ENCODE data around the gene SURF1.

Gene SURF1

DNA sequence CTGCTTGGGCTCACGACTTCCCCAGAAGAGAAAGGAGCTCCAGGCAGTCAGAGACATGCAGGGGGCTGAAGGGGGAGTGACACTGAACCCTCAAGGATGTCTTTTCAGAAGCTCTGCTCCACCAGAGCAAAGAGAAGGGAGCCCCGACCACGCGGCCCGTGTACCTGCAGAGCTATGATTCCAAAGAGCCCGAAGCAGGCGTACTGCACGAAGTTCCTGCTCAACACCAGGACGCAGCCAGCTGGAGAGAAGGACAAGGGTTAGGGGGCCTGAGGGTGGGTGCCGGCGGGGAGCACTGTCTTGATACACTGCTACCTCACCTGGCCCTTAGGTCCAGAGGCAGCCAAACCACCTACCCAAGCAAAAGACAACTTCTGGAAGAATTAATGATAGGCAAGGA, 10.1 kb upstream of the SURF1 start:
- DNase-seq (ENCODE audit: low spot score) (no peak), ATAC-seq (ENCODE audit: low read depth) (no peak)
- Histone ChIP-seq H3K4me3 (ENCODE audit: severe bottlenecking) (no peak overlapping the region), H3K27me3 (ENCODE audit: insufficient read depth, poor library complexity, severe bottlenecking) (no peaks in the 10 kb centered on the region), H3K9me3 (ENCODE audit: severe bottlenecking) (no peaks in the 10 kb centered on the region), H3K27ac (ENCODE audit: poor library complexity, severe bottlenecking) (no peak overlapping the region), H3K36me3 (ENCODE audit: low read depth) (peaks cover 94% of the 10 kb centered on the region), H3K4me1 (ENCODE audit: insufficient read depth, poor library complexity, severe bottlenecking) (peaks cover 13% of the 10 kb centered on the region)
- TF ChIP-seq, protein P1, sequence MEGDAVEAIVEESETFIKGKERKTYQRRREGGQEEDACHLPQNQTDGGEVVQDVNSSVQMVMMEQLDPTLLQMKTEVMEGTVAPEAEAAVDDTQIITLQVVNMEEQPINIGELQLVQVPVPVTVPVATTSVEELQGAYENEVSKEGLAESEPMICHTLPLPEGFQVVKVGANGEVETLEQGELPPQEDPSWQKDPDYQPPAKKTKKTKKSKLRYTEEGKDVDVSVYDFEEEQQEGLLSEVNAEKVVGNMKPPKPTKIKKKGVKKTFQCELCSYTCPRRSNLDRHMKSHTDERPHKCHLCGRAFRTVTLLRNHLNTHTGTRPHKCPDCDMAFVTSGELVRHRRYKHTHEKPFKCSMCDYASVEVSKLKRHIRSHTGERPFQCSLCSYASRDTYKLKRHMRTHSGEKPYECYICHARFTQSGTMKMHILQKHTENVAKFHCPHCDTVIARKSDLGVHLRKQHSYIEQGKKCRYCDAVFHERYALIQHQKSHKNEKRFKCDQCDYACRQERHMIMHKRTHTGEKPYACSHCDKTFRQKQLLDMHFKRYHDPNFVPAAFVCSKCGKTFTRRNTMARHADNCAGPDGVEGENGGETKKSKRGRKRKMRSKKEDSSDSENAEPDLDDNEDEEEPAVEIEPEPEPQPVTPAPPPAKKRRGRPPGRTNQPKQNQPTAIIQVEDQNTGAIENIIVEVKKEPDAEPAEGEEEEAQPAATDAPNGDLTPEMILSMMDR (IDR thresholded peaks at IDR 0.05; ENCODE audit: poor library complexity, severe bottlenecking), result no peak

DNA sequence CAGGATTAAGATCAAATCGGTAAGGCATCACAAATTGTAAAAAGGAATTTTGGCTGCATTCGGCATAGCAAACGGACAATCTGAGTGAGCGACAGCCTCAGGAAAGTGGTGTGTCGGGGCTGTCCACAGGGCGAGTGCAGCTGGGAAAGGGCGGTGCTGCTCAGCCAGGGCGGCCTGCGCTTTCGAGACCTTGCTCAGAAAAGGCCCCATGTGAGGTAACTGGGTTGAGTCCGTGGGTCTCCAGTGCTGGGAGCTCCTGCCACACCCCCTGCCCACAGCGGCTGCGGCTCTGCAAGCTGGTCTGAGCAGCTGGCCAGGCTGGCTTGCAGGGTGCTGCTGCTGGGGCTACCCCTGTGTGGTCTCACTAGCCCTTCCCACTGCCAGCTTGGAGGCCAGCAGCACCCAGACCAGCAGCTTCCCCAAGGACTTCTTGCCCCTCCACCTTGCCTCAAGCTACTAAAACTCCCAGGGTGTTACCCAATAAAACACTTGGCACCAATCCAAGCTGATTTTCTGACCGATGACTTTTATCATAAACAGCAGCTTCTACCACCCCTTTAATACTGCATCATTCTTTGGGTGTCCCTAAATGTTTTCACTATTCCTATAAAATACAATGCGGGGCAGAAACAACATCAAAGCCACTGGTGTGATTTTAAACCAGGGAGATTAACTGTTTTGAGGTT, 6.2 kb upstream of the SURF1 start:
- Histone ChIP-seq H3K27me3 (ENCODE audit: insufficient read depth, poor library complexity, severe bottlenecking) (no peaks in the 10 kb centered on the region), H3K36me3 (ENCODE audit: low read depth) (peaks cover 97% of the 10 kb centered on the region), H3K4me1 (ENCODE audit: insufficient read depth, poor library complexity, severe bottlenecking) (peaks cover 13% of the 10 kb centered on the region), H3K9me3 (ENCODE audit: severe bottlenecking) (no peaks in the 10 kb centered on the region), H3K4me3 (ENCODE audit: severe bottlenecking) (no peak overlapping the region), H3K27ac (ENCODE audit: poor library complexity, severe bottlenecking) (no peak overlapping the region)
- DNase-seq (ENCODE audit: low spot score) (no peak), ATAC-seq (ENCODE audit: low read depth) (no peak)
- TF ChIP-seq, protein P1 (IDR thresholded peaks at IDR 0.05; ENCODE audit: poor library complexity, severe bottlenecking), result no peak

DNA sequence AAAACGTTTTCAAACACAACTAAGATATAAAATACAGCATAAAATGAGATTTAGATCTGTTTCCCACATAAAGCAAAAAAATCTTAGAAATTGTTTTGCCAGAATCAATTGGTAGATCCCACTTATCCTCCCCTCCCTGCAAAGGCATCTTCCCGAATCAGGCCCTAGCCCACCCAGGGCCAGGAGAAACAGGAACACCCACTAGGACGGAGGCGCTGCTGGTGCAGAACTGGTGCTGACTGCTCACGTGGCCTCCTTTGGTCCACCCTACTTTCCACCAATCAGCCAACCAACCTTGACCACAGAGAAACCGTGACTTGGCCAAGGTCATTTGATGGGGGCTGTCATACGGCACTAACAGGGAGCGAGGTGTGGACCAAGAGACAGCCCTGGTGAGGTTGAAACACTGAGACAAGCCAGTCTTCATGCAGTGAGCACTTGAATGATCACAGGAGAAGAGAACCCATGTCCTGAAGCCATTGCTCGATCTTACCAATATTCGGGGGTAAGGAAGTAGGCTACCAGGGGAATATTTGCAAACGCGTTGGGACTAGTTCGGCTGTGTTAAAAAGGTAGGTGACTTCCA, 5.3 kb upstream of the SURF1 start:
- DNase-seq (ENCODE audit: low spot score) (no peak), ATAC-seq (ENCODE audit: low read depth) (no peak)
- H3K27me3 ChIP-seq (ENCODE audit: insufficient read depth, poor library complexity, severe bottlenecking), result no peaks in the 10 kb centered on the region
- no peak overlapping the region for H3K27ac ChIP-seq (ENCODE audit: poor library complexity, severe bottlenecking)
- no peak overlapping the region for H3K4me3 ChIP-seq (ENCODE audit: severe bottlenecking)
- peaks cover 90% of the 10 kb centered on the region for H3K36me3 ChIP-seq (ENCODE audit: low read depth)
- H3K4me1 ChIP-seq (ENCODE audit: insufficient read depth, poor library complexity, severe bottlenecking), result peaks cover 13% of the 10 kb centered on the region
- TF ChIP-seq, protein P1 (IDR thresholded peaks at IDR 0.05; ENCODE audit: poor library complexity, severe bottlenecking), result no peak
- no peaks in the 10 kb centered on the region for H3K9me3 ChIP-seq (ENCODE audit: severe bottlenecking)

DNA sequence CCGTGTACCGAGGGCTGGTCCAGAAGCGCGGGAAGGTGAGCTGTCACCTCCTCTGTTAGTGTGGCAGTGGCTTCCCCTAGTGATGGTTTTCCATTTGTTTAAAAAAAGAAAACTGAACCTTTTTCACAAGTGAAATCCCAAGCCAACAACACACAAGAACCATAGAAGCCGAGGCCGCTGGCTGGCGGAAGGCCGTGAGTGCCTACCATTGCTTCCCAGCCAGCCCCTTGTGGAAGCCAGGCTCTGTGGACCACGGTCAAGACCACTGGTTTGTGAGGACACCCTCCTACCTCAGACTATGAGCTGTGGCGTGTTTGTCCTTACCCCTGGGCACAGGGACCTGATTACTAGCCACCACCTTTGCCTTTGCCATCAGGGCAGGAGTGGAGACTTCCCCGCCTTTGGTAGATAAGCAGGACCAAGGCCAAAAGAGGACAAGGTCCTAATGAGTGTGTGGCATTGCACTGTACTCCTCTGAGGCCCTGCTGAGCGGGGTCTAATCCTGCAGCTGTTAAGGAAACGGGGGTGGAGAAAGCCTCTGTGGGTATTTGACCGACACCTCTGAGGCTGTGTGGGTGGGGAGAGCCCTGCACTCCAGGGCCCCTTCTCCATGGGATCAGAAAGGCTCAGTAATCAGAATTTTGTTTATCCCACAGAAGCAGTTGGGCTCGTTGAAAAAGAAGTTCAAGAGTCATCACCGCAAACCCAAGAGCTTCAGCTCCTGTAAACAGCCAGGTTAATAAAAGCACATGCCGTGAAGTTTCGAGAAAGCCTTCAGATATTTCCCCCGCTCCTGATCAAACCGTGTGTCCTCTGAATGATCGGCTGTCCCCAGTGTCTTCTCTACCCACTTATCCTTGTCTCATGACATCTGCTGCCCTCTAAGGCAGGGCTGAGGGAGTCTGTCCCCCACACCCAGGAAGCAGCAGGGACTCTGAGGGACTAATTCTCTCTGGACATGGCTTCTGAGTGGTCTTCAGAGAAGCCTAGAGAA, 4.4 kb upstream of the SURF1 start:
- peaks cover 81% of the 10 kb centered on the region for H3K36me3 ChIP-seq (ENCODE audit: low read depth)
- no peak for DNase-seq (ENCODE audit: low spot score)
- TF ChIP-seq, protein P1 (IDR thresholded peaks at IDR 0.05; ENCODE audit: poor library complexity, severe bottlenecking), result no peak
- H3K4me3 ChIP-seq (ENCODE audit: severe bottlenecking), result no peak overlapping the region
- peaks cover 10% of the 10 kb centered on the region for H3K4me1 ChIP-seq (ENCODE audit: insufficient read depth, poor library complexity, severe bottlenecking)
- no peak overlapping the region for H3K27ac ChIP-seq (ENCODE audit: poor library complexity, severe bottlenecking)
- H3K27me3 ChIP-seq (ENCODE audit: insufficient read depth, poor library complexity, severe bottlenecking), result no peaks in the 10 kb centered on the region
- ATAC-seq (ENCODE audit: low read depth), result no peak
- H3K9me3 ChIP-seq (ENCODE audit: severe bottlenecking), result no peaks in the 10 kb centered on the region
